ENCODE measurements around the gene ZDHHC7. TPM values are rescaled to one million over a fixed set of nuclear protein-coding genes. Genes with fewer than 3 reads are reported as not detected.

Gene ZDHHC7
- total RNA-seq, 1 experiment from 2014 or later, result 39.1 TPM

GRCh38 chr16:84927621-84928591, 83.4 kb downstream of the ZDHHC7 start:
- H3K18ac ChIP-seq (ENCODE audit: insufficient read length, low read depth, low read length), result no peak overlapping the region
- H3K4me1 ChIP-seq (ENCODE audit: insufficient read depth, low read length), result no peaks in the 10 kb centered on the region; the same call in 1 of the 2 replicates
- H3K79me2 ChIP-seq (ENCODE audit: insufficient read depth, low read length), result no peaks in the 10 kb centered on the region
- no peak overlapping the region for H3K27ac ChIP-seq (ENCODE audit: insufficient read length, low read depth, low read length)
- no peak overlapping the region for H3K4me3 Mint-ChIP-seq
- H3K4me2 ChIP-seq (ENCODE audit: insufficient read depth, insufficient read length, low read length), result no peak overlapping the region
- H2AK5ac ChIP-seq (ENCODE audit: insufficient read length, low read length), result no peak overlapping the region
- H3K4ac ChIP-seq (ENCODE audit: low read depth, low read length), result no peak overlapping the region
- no peak for TF ChIP-seq CTCF (conservative IDR thresholded peaks at IDR 0.05)
- no peak overlapping the region for H2BK15ac ChIP-seq (ENCODE audit: low read depth, low read length)
- H4K20me1 ChIP-seq (ENCODE audit: control insufficient read depth, insufficient read depth, insufficient read length), result no peaks in the 10 kb centered on the region
- no peak overlapping the region for H3K56ac ChIP-seq (ENCODE audit: insufficient read length, low read depth, low read length)
- DNase-seq, result no peak
- H3K14ac ChIP-seq (ENCODE audit: insufficient read depth, low read length), result no peak overlapping the region
- H4K8ac ChIP-seq (replicated peaks; ENCODE audit: insufficient read length, low read depth, low read length), result no peak overlapping the region
- H3K23ac ChIP-seq (ENCODE audit: insufficient read length, low read depth, low read length), result no peak overlapping the region
- H3K4me1 Mint-ChIP-seq, result peaks cover 5 to 19% of the 10 kb centered on the region in 2 experiments; a peak in 2 of 4 replicates
- H4K91ac ChIP-seq (ENCODE audit: insufficient read length, low read depth, low read length), result no peak overlapping the region
- H3K36me3 Mint-ChIP-seq (ENCODE audit: insufficient read depth in 1 of 3, low read depth in 3 of 3), result peaks cover 0 to 5% (median 0%) of the 10 kb centered on the region in 3 experiments; a peak in 2 of 7 replicates
- H3K9me3 ChIP-seq (ENCODE audit: control insufficient read depth, low read depth, low read length), result no peaks in the 10 kb centered on the region
- H2BK120ac ChIP-seq (ENCODE audit: low read depth, low read length, poor library complexity, severe bottlenecking), result no peak overlapping the region
- no peak overlapping the region for H2BK5ac ChIP-seq (ENCODE audit: insufficient read length, low read length)
- H4K5ac ChIP-seq (ENCODE audit: insufficient read length, low read depth, low read length), result no peak overlapping the region
- H2AFZ ChIP-seq (ENCODE audit: low read length), result no peak overlapping the region
- no peaks in the 10 kb centered on the region for H3K27me3 ChIP-seq (ENCODE audit: insufficient read depth, low read length)
- H2BK20ac ChIP-seq (ENCODE audit: low read depth, low read length, poor library complexity, severe bottlenecking), result no peak overlapping the region
- peaks cover 4 to 7% of the 10 kb centered on the region in 2 experiments; a peak in 3 of 5 replicates for H3K9me3 Mint-ChIP-seq
- no peak overlapping the region for H2BK12ac ChIP-seq (ENCODE audit: insufficient read length, low read depth, low read length)
- WGBS (ENCODE audit: extremely low coverage, insufficient read length, low lambda C conversion rate), result no CpG with 5 or more reads among the region's 34 CpGs
- peak overlapping the region in 1 of 3 experiments; percentile 62; a peak in 1 of 7 replicates for H3K27ac Mint-ChIP-seq
- H3T11ph ChIP-seq (ENCODE audit: low read length), result no peak overlapping the region
- no peak overlapping the region for H3K9ac ChIP-seq (ENCODE audit: extremely low read depth, insufficient read length, low read length)
- H3K79me1 ChIP-seq (ENCODE audit: insufficient read depth, low read depth, low read length, poor library complexity, severe bottlenecking), result no peaks in the 10 kb centered on the region
- H3K23me2 ChIP-seq (ENCODE audit: insufficient read length, low read depth, low read length, poor library complexity, severe bottlenecking), result no peaks in the 10 kb centered on the region
- H3K27me3 Mint-ChIP-seq (ENCODE audit: low read depth), result peaks cover 4% of the 10 kb centered on the region

All from H9 (cell line).